K562 (cell line): ENCODE results near the gene CRB2. TPM values are rescaled to one million over a fixed set of nuclear protein-coding genes. Genes with fewer than 3 reads are reported as not detected.

Experiments used
- ARID1B ChIP-seq: fragments of 450-650 bp; IDR thresholded peaks from 2 replicates; pipeline ENCODE4 v1.6.1; 2016; ENCODE audit warnings: antibody characterized with exemption, mild to moderate bottlenecking, inconsistent platforms
- CCNT2 ChIP-seq: IDR thresholded peaks from 2 replicates; pipeline ENCODE4 v1.6.1; 2011; ENCODE audit warnings: borderline replicate concordance, low read depth, mild to moderate bottlenecking, moderate library complexity, mixed read lengths, low read length; ENCODE audit not compliant: insufficient read length; ENCODE audit errors: extremely low read depth
- FOS ChIP-seq: IDR thresholded peaks from 3 replicates; pipeline ENCODE4 v1.6.1; 2011; ENCODE audit not compliant: insufficient read length; ENCODE audit errors: extremely low read depth
- HDAC8 ChIP-seq: fragments of 450-650 bp; IDR thresholded peaks from 2 replicates; pipeline ENCODE4 v1.6.1; 2016; ENCODE audit warnings: mild to moderate bottlenecking, missing genetic modification characterization, moderate library complexity, missing compliant biosample characterization
- HNRNPK ChIP-seq: fragments of 200-400 bp; formaldehyde crosslinking; IDR thresholded peaks from one replicate; pipeline ENCODE4 v1.6.1; 2018; ENCODE audit warnings: mild to moderate bottlenecking, low read depth, low read length; ENCODE audit not compliant: poor library complexity, severe bottlenecking
- HNRNPUL1 ChIP-seq: fragments of 200-400 bp; formaldehyde crosslinking; IDR thresholded peaks from 2 replicates; pipeline ENCODE4 v1.6.1; 2017; ENCODE audit warnings: low read length
- MBD2 ChIP-seq: sonication (generic); IDR thresholded peaks from 2 replicates; pipeline ENCODE4 v1.6.1; 2016; ENCODE audit warnings: low read depth, borderline replicate concordance
- MEIS2 ChIP-seq: fragments of 450-650 bp; IDR thresholded peaks from 2 replicates; pipeline ENCODE4 v1.6.1; 2014; ENCODE audit warnings: mild to moderate bottlenecking; ENCODE audit not compliant: partially characterized antibody
- MIER1 ChIP-seq: fragments of 450-650 bp; IDR thresholded peaks from 2 replicates; pipeline ENCODE4 v1.6.1; 2016; ENCODE audit warnings: antibody characterized with exemption, mild to moderate bottlenecking, low read depth
- MYBL2 ChIP-seq, 2 experiments: fragments of 450-650 bp in 1 of 2; sonication (generic) in 1 of 2; formaldehyde crosslinking in 1 of 2; IDR thresholded peaks; 2 replicates each; pipeline versions ENCODE4 v1.6.1 to v1.8.1; 2017 to 2022; ENCODE audit warnings: borderline replicate concordance in 1 of 2, inconsistent platforms in 1 of 2, low read depth in 1 of 2, mild to moderate bottlenecking in 1 of 2, missing genetic modification reagents in 1 of 2, moderate library complexity in 1 of 2
- PCBP2 ChIP-seq: fragments of 200-400 bp; formaldehyde crosslinking; IDR thresholded peaks from 2 replicates; pipeline ENCODE4 v1.6.1; 2018; ENCODE audit warnings: low read length, low read depth, mild to moderate bottlenecking, moderate library complexity; ENCODE audit not compliant: poor library complexity, severe bottlenecking
- RHOXF2B ChIP-seq: fragments of 250-450 bp; sonication (Bioruptor Pico); conservative IDR thresholded peaks from 2 replicates; pipeline ENCODE4 v1.5.1; 2021
- SIN3B ChIP-seq: fragments of 450-650 bp; IDR thresholded peaks from 2 replicates; pipeline ENCODE4 v1.6.1; 2017; ENCODE audit warnings: low read depth, mild to moderate bottlenecking, moderate library complexity
- SMARCE1 ChIP-seq: fragments of 450-650 bp; IDR thresholded peaks from 2 replicates; pipeline ENCODE4 v1.7.1; 2016; ENCODE audit warnings: mild to moderate bottlenecking
- TARDBP ChIP-seq: fragments of 450-650 bp; IDR thresholded peaks from 2 replicates; pipeline ENCODE4 v1.6.1; 2016
- ZNF274 ChIP-seq: IDR thresholded peaks from 2 replicates; pipeline ENCODE4 v1.6.1; 2011; ENCODE audit warnings: low read depth, mild to moderate bottlenecking, low read length, moderate library complexity, borderline replicate concordance
- ZNF707 ChIP-seq: fragments of 250-450 bp; sonication (Bioruptor Pico); conservative IDR thresholded peaks from 2 replicates; pipeline ENCODE4 v1.8.0; 2022; ENCODE audit warnings: inconsistent platforms, mild to moderate bottlenecking, moderate library complexity
- polyA plus RNA-seq, 8 experiments: library from polyadenylated mRNA; depleted of rRNA in 4 of 8; stranded (reverse) in 5 of 8; unstranded in 3 of 8; fragments of >200 nt; fragmentation: Nextera tagmentation in 2 of 8; fragmentation: Illumina TruSeq in 1 of 8; extraction: Ambion mirVana in 2 of 8; extraction: Trizol in 1 of 8; gene quantifications; 2 replicates each; pipeline versions ENCODE4 v1.2.1 to v1.2.3, GENCODE V29; 2011 to 2014; ENCODE audit warnings: inconsistent platforms in 1 of 8, missing spikeins in 1 of 8
- total RNA-seq, 7 experiments: library from RNA; depleted of rRNA in 6 of 7; stranded (reverse); fragments of >200 nt in 6 of 7; fragmentation: Illumina TruSeq in 2 of 7; extraction: Trizol in 2 of 7; gene quantifications; 2 replicates each; pipeline versions ENCODE4 v1.2.1 to v1.2.3, GENCODE V29; 2011 to 2021; ENCODE audit warnings: low replicate concordance in 1 of 7
- TF ChIP-seq, protein P1 (sequence below): sonication (generic); formaldehyde crosslinking; IDR thresholded peaks from 2 replicates; pipeline ENCODE4 v1.8.0; 2022; ENCODE audit warnings: missing genetic modification reagents, mild to moderate bottlenecking, moderate library complexity, borderline replicate concordance
- TF ChIP-seq, protein P2 (sequence below): fragments of 450-650 bp; IDR thresholded peaks from 2 replicates; pipeline ENCODE4 v1.6.1; 2018; ENCODE audit not compliant: partially characterized antibody
- TF ChIP-seq, protein P3 (sequence below): fragments of 250-450 bp; sonication (Bioruptor Pico); IDR thresholded peaks from 2 replicates; pipeline ENCODE4 v1.4.0; 2020; ENCODE audit warnings: mild to moderate bottlenecking, moderate library complexity, borderline replicate concordance

The CRB2 gene
- total and polyA plus RNA-seq, 9 of the 15 experiments (the other 6 are each of a cell fraction or from before 2014, with no cell fraction given) = 0.13 to 1.2 (median 0.25) TPM; not detected in 2

DNA sequence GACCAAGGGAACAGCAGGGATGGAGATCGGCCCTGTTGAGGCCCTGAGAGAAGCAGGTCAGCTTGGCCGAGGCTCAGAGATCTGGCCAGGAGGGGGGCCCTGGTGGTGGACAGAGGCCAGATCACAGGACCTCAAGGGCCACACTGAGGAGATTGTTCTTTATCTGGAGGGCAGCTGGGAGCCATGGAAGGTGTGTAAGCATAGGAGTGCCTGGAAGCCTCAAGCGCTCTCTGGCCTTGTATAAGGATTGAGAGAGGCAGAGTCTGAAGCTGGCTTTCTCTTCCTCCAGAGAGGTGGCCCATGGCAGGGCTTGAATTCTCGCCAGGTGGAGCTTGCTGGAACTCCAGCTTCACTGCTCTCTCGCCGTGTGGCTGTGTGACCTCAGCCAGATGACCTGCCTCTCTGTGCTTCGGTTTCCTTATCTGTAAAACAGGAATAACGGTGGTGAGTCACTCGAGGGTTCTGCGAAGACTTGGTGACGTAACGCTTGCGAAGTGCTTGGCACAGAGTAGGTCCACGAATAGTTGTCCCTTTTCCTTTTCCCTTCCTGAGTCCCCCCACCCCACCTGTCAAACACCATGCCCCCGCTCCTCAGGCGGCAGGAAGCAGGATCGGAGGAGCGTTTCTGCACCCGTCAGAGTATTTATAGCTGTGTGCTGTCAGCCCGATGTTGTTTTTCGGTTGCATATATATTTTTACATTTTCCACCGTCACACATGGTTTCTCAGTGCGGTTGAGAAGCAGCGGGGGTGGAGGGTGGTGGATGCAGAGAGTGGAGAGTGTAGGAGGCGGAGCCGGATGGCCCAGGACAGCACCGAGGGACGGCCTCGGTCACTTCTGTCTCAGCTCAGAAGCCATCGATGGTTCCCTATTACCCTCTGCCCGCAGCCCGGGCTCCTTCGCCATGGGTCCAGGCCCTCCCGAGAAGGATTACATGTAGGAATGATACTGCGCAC lies 17.0 kb upstream of the CRB2 start (continued):
- TF ChIP-seq, protein P1, sequence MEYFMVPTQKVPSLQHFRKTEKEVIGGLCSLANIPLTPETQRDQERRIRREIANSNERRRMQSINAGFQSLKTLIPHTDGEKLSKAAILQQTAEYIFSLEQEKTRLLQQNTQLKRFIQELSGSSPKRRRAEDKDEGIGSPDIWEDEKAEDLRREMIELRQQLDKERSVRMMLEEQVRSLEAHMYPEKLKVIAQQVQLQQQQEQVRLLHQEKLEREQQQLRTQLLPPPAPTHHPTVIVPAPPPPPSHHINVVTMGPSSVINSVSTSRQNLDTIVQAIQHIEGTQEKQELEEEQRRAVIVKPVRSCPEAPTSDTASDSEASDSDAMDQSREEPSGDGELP (CRISPR knock-in tag) = peak; percentile 73
- TF ChIP-seq, protein P2, sequence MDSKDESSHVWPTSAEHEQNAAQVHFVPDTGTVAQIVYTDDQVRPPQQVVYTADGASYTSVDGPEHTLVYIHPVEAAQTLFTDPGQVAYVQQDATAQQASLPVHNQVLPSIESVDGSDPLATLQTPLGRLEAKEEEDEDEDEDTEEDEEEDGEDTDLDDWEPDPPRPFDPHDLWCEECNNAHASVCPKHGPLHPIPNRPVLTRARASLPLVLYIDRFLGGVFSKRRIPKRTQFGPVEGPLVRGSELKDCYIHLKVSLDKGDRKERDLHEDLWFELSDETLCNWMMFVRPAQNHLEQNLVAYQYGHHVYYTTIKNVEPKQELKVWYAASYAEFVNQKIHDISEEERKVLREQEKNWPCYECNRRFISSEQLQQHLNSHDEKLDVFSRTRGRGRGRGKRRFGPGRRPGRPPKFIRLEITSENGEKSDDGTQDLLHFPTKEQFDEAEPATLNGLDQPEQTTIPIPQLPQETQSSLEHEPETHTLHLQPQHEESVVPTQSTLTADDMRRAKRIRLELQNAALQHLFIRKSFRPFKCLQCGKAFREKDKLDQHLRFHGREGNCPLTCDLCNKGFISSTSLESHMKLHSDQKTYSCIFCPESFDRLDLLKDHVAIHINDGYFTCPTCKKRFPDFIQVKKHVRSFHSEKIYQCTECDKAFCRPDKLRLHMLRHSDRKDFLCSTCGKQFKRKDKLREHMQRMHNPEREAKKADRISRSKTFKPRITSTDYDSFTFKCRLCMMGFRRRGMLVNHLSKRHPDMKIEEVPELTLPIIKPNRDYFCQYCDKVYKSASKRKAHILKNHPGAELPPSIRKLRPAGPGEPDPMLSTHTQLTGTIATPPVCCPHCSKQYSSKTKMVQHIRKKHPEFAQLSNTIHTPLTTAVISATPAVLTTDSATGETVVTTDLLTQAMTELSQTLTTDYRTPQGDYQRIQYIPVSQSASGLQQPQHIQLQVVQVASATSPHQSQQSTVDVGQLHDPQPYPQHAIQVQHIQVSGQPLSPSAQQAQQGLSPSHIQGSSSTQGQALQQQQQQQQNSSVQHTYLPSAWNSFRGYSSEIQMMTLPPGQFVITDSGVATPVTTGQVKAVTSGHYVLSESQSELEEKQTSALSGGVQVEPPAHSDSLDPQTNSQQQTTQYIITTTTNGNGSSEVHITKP = no peak
- 0 out of 2 replicates have a peak, but pooled peaks have one; percentile 38 for TF ChIP-seq MIER1
- peak; percentile 86 for TF ChIP-seq ARID1B
- peak; percentile 53 for TF ChIP-seq FOS
- TF ChIP-seq HNRNPK = no peak
- no peak for TF ChIP-seq MYBL2 (IDR thresholded peaks at IDR 0.05; ENCODE audit: low read depth)
- TF ChIP-seq MYBL2 (CRISPR knock-in tag; IDR thresholded peaks at IDR 0.05; ENCODE audit: borderline replicate concordance) = no peak
- no peak for TF ChIP-seq ZNF707 (CRISPR knock-in tag)
- peak; percentile 86 for TF ChIP-seq SMARCE1
- peak; percentile 13; the same call in 1 of the 2 replicates for TF ChIP-seq TARDBP
- TF ChIP-seq SIN3B = no peak
- no peak for TF ChIP-seq CCNT2
- TF ChIP-seq ZNF274 = no peak
- TF ChIP-seq MBD2 = no peak
- TF ChIP-seq, protein P3, sequence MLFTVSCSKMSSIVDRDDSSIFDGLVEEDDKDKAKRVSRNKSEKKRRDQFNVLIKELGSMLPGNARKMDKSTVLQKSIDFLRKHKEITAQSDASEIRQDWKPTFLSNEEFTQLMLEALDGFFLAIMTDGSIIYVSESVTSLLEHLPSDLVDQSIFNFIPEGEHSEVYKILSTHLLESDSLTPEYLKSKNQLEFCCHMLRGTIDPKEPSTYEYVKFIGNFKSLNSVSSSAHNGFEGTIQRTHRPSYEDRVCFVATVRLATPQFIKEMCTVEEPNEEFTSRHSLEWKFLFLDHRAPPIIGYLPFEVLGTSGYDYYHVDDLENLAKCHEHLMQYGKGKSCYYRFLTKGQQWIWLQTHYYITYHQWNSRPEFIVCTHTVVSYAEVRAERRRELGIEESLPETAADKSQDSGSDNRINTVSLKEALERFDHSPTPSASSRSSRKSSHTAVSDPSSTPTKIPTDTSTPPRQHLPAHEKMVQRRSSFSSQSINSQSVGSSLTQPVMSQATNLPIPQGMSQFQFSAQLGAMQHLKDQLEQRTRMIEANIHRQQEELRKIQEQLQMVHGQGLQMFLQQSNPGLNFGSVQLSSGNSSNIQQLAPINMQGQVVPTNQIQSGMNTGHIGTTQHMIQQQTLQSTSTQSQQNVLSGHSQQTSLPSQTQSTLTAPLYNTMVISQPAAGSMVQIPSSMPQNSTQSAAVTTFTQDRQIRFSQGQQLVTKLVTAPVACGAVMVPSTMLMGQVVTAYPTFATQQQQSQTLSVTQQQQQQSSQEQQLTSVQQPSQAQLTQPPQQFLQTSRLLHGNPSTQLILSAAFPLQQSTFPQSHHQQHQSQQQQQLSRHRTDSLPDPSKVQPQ = no peak
- no peak for TF ChIP-seq RHOXF2B (CRISPR knock-in tag)
- peak; percentile 65 for TF ChIP-seq MEIS2
- TF ChIP-seq PCBP2 = no peak
- TF ChIP-seq HDAC8 (tag) = no peak
- no peak for TF ChIP-seq HNRNPUL1
